GM18505 (cell line): ENCODE data around the gene WASHC2A.
"Not testable (repeated sequence)": the region's sequence is repeated elsewhere in the genome, so short reads cannot be mapped to it uniquely, and the experiment has no call there.

Experiments
- ATAC-seq: cut with Tn5 transposase; IDR thresholded peaks from one replicate; pipeline ENCODE4 v1.9.1; 2021; ENCODE audit not compliant: unreplicated experiment
- POLR2A ChIP-seq: IDR thresholded peaks from 4 replicates; pipeline ENCODE4 v1.6.1; 2011; ENCODE audit warnings: borderline replicate concordance; ENCODE audit not compliant: insufficient read depth, insufficient read length; ENCODE audit errors: extremely low read depth

Gene WASHC2A

DNA sequence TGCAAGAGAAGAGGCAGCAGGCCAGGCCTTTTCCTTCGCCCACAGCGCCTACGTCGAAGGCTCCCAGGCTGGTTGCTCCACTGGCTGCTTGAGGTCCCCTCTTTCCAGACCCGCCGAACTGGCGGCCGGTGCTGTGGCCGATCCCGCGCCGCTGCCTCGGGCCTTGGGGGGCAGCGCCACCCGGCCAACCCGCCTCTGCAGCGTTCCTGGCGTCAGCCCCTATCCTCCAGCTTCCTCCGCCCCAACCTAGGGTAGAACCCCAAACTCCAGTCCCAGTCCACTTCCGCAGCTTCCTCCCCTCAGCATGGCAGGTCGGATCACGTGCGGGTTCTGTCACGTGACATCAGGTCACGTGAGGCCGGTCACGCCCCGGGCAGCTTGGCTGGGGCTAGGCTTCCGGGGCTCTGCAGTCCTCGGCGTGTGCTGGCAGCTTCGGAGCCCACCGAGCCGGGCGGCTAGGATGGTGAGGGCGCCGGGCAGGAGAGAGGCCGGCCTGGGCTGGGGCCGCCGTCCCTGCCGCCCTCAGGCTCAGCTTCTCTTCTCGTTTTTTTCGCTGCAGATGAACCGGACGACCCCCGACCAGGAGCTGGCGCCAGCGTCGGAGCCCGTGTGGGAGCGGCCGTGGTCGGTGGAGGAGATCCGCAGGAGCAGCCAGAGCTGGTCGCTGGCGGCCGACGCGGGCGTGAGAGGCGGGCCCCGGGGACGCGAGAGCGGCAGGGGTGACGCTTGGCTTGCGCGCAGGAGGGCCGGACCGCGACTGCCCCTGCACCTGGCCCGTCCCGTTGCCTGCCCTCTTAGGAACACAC is at the start of gene WASHC2A:
Gene WASHC2A (plus strand): TSS at position 409 of the 806 bp plus-strand sequence. CDS start 52 bp downstream, at position 461.
- peak; percentile 87 for ATAC-seq
- peak; percentile 82 for TF ChIP-seq POLR2A

DNA sequence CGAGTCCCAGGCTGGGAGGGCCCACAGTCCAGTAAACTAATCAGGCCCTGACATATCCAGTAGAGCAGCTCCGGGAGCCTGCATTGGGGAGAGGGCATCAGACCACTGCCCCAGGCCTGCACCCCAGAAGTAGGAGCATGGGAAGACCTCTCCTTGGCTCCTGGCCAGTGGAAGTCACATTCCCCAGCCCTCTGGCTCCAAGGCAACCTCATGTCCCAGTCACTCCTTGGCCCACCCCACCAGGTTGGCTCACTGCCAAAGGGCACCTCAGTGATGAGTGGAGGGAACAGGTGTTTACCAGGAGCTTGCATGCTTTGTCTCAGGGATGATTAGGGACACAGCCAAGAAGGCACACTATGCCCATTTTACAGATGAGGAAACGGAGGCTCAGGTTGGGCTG is 48.5 kb upstream of the WASHC2A start:
- ATAC-seq, result not testable (repeated sequence)

DNA sequence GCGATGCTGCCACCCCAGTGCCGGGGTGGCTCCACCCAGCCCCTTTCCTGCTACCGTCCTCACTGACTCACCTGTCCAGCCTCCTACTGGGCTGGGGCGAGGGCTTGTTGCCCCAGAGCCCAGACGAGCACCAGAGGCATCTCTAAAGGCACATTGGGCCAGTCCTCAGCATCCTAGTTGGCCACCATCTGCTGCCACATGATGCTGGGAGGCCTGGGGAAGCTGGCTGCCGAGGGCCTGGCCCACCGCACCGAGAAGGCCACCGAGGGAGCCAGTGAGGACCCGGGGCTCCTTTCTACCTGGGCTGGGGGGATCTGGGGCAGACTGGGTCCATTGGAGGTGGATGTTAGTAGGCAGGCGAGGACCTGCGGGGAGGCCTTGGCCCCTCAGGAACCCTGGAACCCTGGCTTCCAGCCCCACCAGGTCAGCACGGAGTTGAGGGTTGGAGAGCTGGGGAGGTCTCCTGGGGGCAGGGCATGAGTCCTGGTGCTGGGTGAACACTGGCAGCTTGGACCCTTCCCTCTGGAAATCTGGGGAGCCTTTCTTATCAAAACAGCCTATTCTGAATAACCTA is 47.2 kb upstream of the WASHC2A start:
- not testable (repeated sequence) for ATAC-seq

- no peak for TF ChIP-seq POLR2A
- ATAC-seq, result no peak
These were observed 46.1 kb upstream of the WASHC2A start for GRCh38 chr10:50021646-50022045.

DNA sequence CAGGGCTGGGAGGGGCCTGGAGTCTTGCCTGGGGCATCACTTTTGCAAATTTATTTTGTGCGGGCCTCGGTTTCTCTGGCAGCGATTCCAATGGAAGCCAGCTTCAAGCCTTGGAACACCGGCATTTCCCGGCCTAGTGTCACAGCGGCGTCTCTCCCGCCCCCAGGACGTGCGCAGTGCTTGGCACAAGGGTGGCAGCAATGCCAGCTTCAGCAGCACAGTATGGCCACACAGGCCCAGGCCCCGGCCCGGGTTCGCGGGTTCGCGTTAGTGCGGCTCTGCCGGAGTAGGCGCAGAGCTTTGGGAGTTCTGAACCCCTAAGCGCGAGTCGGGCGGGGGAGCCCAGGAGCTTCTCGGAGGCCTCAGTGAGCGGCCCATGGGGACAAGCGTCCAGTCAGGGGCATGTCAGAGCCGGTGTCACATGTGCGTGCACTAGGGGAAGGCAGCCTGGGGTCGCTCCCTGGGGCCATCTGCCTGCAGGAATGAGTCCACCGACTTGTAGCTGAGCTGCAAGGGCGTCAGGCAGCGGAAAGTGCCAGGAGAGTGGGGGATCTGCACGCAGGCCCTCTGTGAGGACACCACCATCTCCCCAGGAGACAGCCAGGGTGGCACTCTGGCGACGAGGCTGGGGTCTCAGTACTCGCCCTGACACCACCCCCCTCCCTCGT is 42.9 kb upstream of the WASHC2A start:
- not testable (repeated sequence) for ATAC-seq

- ATAC-seq, result no peak
- TF ChIP-seq POLR2A, result no peak
These were observed 42.1 kb upstream of the WASHC2A start for GRCh38 chr10:50025627-50026026.

GRCh38 chr10:50027195-50027594 is 40.6 kb upstream of the WASHC2A start:
- no peak for TF ChIP-seq POLR2A

DNA sequence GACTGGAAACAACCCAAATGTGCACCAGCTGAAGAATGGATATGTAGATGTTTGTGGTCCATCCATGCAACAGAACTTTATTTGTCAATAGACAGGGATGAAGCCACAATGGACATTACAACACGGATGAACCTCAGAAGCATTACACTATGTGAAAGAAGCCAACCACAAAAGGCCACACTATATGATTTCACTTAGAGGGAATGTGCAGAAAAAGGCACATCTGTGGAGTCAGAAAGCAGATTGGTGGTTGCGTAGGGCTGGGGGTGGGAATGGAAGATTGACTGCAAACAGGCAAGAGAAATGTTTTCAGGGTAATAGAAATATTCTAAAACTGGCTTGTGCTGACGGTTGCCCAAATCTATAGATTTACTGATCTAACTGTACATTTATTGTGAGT is 34.3 kb upstream of the WASHC2A start:
- ATAC-seq, result no peak

More at GRCh38 chr10:50027195-50027594, 40.6 kb upstream of the WASHC2A start:
- no peak for ATAC-seq

GRCh38 chr10:50035337-50035736 is 32.4 kb upstream of the WASHC2A start:
- not testable (repeated sequence) for ATAC-seq

More for the DNA sequence above, 34.3 kb upstream of the WASHC2A start:
- TF ChIP-seq POLR2A, result no peak

DNA sequence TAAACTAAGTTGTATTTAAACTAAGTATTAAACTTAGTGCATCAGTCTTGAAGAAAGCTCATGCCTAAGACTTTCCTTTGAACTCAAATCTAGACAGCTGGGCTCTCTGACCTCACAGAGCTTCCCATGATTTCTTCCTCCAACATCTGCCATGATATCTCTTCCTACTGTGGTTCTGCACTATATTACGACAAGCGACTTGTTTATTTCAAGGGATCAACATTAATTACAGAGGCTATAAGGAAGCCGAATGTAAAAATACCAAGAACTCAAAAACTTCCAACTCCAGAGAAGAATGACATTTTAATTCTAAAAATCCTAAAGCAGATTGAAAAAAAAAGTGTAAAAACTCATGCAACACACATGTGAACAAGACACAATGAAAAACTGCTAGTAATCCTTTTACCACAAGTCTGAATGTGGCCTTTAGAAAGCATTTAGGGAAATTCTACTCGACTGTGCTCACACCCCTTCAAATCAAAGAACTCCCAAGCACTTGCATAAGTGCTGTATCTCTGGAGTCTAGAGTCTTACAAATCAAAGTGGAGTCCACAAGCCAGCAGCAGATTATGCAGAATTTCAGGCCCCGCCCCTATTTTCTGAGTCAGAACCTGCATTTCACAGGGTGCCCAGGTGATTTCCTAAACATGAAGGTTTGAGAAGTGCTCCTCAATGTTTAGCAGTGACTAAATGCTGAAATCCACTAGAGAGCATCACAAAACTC is 22.7 kb upstream of the WASHC2A start:
- ATAC-seq, result no peak
- TF ChIP-seq POLR2A, result no peak

GRCh38 chr10:50046457-50046856 is 21.3 kb upstream of the WASHC2A start:
- not testable (repeated sequence) for ATAC-seq

DNA sequence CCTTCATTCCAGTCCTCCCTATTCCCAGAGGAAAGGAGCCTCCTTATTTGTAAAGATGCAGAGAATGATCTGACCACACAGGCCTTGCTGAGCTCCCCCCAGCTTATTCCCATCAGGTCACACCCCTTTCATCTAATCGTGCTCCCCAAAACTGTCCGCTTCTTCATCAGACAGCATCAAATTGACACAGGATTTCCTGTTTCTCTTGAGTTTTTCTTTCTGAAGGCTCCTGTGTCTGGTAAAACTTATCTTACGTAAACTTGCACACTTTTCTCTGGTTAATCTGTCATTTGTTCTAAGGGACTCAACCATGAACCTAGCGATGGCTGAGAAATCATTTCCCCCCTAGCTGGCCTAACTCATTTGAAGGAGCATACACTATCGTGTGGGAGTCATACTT is 20.2 kb upstream of the WASHC2A start:
- not testable (repeated sequence) for ATAC-seq

- not testable (repeated sequence) for ATAC-seq
These were observed 15.6 kb upstream of the WASHC2A start for GRCh38 chr10:50051995-50052660.

- ATAC-seq, result not testable (repeated sequence)
These were observed 14.9 kb upstream of the WASHC2A start for GRCh38 chr10:50052778-50053376.

DNA sequence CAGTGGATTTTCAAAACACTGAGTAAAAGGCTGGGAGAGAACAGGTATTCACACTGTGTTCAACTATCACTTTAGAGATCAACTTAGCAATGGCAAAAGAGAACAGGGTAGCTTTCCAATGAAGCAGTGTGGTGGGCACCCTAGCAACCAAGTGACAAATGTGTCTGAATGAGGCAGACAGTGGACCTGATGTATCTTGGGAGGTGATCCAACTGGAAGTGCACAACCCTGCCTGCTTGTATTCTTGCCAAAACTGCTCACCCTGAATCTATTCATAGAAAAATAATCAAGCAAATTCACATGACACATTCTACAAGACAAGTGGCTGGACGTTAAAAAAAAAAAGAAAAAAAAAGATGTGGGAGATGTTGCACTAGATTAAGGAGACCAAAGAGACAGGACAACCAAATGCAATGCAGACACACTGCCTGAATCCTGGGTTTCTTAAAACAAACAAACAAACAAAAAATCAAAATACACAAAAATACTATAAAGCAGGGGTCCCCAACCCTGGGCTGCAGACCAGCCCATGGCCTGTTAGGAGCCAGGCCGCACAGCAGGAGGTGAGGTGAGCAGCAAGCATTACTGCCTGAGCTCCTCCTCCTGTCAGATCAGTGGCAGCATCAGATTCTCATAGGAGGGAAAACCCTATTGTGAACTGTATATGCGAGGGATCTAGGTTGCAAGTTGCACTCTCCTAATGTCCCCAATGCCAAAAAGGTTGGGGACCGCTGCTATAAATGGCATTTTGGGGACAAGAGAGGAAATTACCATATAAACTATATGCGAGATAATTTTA is 12.1 kb upstream of the WASHC2A start:
- not testable (repeated sequence) for ATAC-seq

- not testable (repeated sequence) for ATAC-seq
These were observed 11.1 kb upstream of the WASHC2A start for GRCh38 chr10:50056654-50057053.

DNA sequence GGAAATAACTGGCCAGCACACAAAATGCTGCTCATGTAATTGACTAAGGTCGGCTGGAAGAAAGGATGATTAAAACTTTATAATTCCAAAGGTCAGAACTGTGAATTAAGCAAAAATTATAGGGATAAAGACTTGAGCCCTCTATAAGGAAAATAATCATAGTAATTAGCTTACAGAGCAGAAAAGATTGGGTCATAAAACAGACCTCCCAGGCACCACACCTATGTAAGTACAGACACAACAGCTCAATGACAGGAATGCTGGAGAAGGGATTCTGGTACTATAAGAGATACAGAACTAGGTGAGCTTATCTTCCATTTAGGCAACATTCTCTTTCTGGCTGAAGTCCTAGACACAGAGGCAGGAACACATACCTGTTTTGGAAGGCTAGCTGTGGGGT is 9.0 kb upstream of the WASHC2A start:
- not testable (repeated sequence) for ATAC-seq

GRCh38 chr10:50059946-50060345 is 7.8 kb upstream of the WASHC2A start:
- not testable (repeated sequence) for ATAC-seq
